ENCODE data around the gene CADM1.

CADM1 gene

GRCh38 chr11:115133475-115134209 lies 370.6 kb downstream of the CADM1 start:
- DNase-seq: no peak

- DNase-seq: no peak
These were observed 371.6 kb downstream of the CADM1 start for GRCh38 chr11:115132436-115133228.

GRCh38 chr11:115129473-115130289 lies 374.5 kb downstream of the CADM1 start:
- DNase-seq: no peak

GRCh38 chr11:115128226-115128625 lies 376.0 kb downstream of the CADM1 start:
- no peak for DNase-seq

GRCh38 chr11:115127790-115128189 lies 376.4 kb downstream of the CADM1 start:
- DNase-seq: no peak

GRCh38 chr11:115126515-115127208 lies 377.6 kb downstream of the CADM1 start:
- DNase-seq: no peak

GRCh38 chr11:115126092-115126491 lies 378.1 kb downstream of the CADM1 start:
- no peak for DNase-seq

GRCh38 chr11:115124786-115125185 lies 379.4 kb downstream of the CADM1 start:
- no peak for DNase-seq

GRCh38 chr11:115123641-115124040 lies 380.6 kb downstream of the CADM1 start:
- DNase-seq: no peak

- DNase-seq: no peak
These were observed 381.9 kb downstream of the CADM1 start for GRCh38 chr11:115122274-115122673.
